Measurements from ENCODE around the gene TOM1L2.

GRCh38 chr17:17808706-17809432 lies 163.3 kb downstream of the TOM1L2 start:
- TF ChIP-seq, protein P1, sequence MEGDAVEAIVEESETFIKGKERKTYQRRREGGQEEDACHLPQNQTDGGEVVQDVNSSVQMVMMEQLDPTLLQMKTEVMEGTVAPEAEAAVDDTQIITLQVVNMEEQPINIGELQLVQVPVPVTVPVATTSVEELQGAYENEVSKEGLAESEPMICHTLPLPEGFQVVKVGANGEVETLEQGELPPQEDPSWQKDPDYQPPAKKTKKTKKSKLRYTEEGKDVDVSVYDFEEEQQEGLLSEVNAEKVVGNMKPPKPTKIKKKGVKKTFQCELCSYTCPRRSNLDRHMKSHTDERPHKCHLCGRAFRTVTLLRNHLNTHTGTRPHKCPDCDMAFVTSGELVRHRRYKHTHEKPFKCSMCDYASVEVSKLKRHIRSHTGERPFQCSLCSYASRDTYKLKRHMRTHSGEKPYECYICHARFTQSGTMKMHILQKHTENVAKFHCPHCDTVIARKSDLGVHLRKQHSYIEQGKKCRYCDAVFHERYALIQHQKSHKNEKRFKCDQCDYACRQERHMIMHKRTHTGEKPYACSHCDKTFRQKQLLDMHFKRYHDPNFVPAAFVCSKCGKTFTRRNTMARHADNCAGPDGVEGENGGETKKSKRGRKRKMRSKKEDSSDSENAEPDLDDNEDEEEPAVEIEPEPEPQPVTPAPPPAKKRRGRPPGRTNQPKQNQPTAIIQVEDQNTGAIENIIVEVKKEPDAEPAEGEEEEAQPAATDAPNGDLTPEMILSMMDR (IDR thresholded peaks at IDR 0.05) = no peak
- TF ChIP-seq POLR2A (IDR thresholded peaks at IDR 0.05) = no peak

Data from uterus (tissue), 2 donors.